Measurements from ENCODE around the gene CCDC116.
A peak's percentile ranks its signal among the peaks of the same experiment; 100 is the strongest.
"Not testable (repeated sequence)": the region's sequence is repeated elsewhere in the genome, so short reads cannot be mapped to it uniquely, and the experiment has no call there.

CCDC116 gene

DNA sequence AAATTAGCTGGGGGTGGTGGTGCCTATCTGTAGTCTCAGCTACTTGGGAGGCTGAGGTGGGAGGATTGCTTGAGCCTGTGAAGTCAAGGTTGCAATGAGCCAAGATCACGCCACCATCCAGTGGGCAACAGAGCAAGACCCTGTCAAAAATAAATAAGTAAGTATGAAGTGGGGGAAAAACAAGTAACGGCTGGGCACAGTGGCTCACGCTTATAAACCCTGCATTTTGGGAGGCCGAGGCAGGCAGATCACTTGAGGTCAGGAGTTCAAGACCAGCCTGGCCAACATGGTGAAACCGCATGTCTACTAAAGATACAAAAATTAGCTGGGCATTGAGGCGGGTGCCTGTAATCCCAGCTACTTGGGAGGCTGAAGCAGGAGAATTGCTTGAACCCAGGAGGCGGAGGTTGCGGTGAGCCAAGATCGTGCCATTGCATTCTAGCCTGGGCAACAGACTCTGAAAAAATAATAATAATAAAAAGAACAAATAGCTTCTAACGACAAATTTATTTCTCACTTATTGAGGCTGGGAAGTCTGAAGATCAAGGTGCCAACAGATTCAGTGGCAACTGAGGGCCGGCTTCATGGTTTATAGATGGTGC lies 22.9 kb upstream of the CCDC116 start:
- not testable (repeated sequence) for DNase-seq

- no peak for DNase-seq
Measured at GRCh38 chr22:21611210-21611977, 21.2 kb upstream of the CCDC116 start.

- DNase-seq = no peak
Measured at GRCh38 chr22:21612858-21613257, 19.7 kb upstream of the CCDC116 start.

GRCh38 chr22:21613553-21614233 lies 18.9 kb upstream of the CCDC116 start:
- no peak for DNase-seq

DNA sequence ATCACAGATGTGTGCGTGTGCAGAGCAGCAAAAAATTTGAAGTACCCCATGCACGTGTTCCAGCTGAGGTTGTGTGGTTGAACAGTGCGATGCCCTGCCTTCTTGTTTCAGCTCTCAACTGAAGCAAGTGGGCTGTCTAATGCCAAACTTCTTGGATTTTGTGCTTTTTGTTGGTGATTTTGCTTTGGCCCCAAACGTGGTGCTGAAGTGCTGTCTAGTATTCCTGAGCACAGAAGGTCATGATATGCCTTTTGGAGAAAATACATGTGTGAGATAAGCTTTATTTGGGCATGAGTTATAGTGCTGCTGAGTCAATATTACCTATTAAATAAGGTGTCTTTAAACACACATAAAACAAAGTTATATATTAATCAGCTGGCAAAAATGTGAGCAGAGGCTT lies 16.8 kb upstream of the CCDC116 start:
- DNase-seq = no peak

GRCh38 chr22:21617337-21617736 lies 15.2 kb upstream of the CCDC116 start:
- DNase-seq = not testable (repeated sequence)

DNA sequence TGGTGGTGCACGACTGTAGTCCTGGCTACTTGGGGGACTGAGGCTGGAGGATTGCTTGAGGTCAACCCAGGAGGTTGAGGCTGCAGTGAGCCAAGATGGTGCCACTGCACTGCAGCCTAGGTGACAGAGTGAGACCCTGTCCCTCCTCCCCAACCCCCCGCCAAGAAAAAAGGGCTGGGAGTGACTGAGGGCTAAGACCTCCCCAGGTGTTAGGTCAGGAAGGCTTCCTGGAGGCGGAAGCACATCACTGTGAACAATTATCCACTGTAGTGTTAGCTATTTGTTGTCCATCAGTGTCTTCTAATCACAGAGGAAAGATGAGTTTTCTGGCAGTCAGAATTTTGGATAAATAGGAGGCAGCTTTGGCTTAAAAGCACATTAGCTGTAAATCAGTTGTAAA lies 11.5 kb upstream of the CCDC116 start:
- no peak for DNase-seq

DNA sequence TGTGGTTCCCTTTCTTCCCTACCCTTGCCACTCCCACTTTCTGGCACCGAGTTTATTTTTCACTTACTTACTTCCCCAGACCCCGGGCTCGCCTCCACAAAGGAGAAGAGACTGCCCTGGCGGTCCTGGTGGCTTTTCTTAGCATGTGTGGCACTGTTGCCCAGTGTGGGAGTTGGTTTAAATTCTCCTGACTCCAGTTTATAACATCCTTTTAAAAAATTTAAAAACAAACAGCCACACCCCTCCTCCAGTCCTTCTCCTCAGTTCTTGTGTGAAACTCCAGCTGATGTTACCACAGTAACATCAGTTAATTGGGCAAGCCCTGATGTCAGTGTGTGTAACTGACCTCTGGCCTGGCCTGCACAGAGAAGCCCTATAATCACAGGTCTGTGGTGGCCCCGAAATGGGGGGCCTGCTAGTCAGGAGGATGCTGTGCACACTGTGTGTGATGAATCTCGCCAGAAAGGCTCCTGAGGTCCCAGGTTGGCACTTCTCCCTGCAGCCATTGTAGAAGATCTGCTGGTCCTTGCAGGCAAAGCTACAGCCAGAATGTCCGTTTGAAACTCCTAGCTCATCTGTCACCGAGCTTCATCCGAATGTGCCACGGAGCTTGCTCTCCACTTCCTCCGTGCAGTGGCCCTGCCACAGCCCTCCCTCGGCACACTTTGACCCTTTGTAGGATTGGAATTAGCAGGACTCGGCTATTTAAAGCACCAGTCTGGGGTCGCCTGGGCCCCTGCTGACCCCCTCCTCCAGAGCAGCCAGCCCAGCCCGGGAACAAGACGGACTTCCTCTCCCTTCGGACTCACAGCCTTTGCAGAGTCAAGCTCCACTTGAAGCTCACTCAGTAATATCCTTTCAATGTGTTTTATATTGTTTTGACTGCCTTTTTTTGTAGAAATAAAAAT lies 10.3 kb upstream of the CCDC116 start:
- no peak for DNase-seq

DNA sequence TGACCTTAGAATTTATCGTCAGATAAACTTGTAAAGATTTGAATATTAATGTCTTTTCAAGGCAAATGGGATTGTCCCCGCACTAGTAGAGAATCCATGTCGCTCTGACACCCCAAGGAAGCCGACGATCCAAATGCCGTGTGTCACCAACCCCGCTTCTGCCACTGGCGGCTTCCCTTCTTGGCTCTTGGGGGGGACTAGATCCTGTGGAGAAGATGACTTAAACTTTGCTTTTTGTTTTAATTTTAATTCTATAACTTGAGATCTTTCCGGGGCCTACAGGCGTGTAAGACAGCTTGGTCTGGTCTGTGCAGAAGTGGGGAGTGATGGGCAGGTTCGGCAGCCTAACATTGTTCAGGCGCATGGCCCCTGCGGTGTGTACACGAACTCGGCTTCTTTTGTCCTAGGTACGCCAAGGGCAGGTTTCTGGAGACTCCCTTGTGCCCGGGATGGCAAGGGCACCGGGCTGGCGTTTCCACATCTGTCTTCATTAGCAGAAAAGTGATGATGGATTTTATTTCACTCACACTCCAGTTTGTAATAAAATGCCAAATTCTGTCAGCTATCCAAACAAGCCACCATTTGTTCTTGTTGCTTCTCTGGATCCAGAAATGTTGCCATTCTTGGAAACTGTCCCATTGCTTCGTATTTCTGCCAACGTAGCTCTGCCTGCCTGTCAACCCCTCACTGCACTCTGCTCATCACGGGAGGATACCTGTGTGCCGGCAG lies 9.5 kb upstream of the CCDC116 start:
- DNase-seq = no peak

DNA sequence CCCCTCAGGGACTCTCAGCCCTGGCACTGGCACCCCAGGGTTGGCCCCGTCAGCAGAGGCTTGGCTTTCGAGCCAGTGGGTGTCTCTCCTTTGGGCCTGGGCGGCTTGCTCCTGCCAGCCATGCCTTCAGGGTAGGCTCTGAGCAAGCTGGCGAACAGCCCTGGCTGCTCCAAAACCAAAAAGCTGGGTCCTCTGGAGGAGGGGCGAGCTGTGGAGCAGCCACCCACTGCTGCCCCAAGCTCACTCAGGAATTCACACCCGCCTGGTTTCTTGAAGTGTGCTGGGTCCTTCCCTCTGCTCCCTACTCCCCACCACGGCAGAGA lies 9.0 kb upstream of the CCDC116 start:
- DNase-seq = no peak

- peak; percentile 87 for DNase-seq
Measured at GRCh38 chr22:21624120-21624879, 8.3 kb upstream of the CCDC116 start.

DNA sequence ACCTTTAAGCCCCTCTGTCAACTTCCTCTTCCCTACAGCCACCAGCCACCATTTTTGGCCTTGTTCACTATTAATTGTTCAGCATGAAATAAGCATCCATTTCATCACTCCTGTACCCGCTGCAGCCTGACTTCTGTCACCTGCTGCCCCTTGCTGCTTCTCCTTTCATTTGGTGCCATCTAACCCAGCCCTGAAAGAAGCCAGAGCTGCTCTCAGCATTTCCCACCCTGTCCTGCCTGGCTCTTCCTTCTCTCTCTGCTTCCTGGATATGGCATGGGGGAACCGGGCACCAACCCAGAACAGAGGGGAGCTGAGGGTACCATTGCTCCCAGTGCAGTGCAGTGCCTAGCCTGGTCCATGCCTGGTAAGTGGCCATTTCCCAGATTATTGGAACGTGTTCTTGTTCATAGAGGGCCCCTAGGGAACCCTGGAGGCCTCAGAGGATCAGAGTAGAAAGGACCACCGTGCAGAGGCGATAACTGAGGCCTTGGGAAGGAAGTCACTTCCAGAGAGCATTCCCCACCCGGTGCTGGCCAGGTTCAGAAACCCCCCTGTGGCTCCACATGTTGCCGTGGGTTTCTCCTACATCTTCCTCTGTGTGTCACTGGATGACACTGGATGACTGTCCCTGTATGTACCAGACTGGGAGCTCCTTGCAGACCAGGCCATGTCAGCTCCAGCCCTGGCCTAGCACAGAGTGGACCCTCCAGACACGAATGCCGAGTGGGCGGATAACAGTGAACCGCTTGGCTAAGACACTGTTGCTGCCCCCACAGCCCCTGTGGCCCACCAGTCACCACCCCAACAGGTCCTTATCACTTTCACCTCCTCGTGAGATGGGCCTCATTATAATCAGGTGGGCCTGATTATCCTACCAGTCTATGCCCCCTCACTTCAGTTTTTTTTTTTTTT lies 7.4 kb upstream of the CCDC116 start:
- DNase-seq = no peak

- no peak for DNase-seq
Measured at GRCh38 chr22:21626073-21626734, 6.4 kb upstream of the CCDC116 start.

- no peak for DNase-seq
Measured at GRCh38 chr22:21626735-21627469, 5.7 kb upstream of the CCDC116 start.

- DNase-seq = no peak
Measured at GRCh38 chr22:21628386-21629254, 3.9 kb upstream of the CCDC116 start.

GRCh38 chr22:21629255-21630149 lies 3.1 kb upstream of the CCDC116 start, which contains the start of gene YDJC:
Gene YDJC (minus strand): TSS chr22:21630022. CDS start chr22:21630014, 8 bp downstream.
- peak; percentile 98 for DNase-seq

GRCh38 chr22:21631025-21631424 lies 1.5 kb upstream of the CCDC116 start:
- no peak for DNase-seq
